ENCODE measurements around the gene TPRN. TPM values are rescaled to one million over a fixed set of nuclear protein-coding genes. Genes with fewer than 3 reads are reported as not detected.

TPRN gene
- total and polyA plus RNA-seq, 8 donors = 48.7 to 110 (median 67.2) TPM

GRCh38 chr9:137172901-137173795 is 27.4 kb downstream of the TPRN start:
- Histone ChIP-seq H3K4me1 (peaks cover 6 to 11% (median 7%) of the 10 kb centered on the region in 3 donors), H3K27ac (no peak overlapping the region), H3K36me3 (no peaks in the 10 kb centered on the region), H3K9me3 (no peaks in the 10 kb centered on the region), H3K27me3 (no peaks in the 10 kb centered on the region), H3K4me3 (no peak overlapping the region)
- TF ChIP-seq, protein P1, sequence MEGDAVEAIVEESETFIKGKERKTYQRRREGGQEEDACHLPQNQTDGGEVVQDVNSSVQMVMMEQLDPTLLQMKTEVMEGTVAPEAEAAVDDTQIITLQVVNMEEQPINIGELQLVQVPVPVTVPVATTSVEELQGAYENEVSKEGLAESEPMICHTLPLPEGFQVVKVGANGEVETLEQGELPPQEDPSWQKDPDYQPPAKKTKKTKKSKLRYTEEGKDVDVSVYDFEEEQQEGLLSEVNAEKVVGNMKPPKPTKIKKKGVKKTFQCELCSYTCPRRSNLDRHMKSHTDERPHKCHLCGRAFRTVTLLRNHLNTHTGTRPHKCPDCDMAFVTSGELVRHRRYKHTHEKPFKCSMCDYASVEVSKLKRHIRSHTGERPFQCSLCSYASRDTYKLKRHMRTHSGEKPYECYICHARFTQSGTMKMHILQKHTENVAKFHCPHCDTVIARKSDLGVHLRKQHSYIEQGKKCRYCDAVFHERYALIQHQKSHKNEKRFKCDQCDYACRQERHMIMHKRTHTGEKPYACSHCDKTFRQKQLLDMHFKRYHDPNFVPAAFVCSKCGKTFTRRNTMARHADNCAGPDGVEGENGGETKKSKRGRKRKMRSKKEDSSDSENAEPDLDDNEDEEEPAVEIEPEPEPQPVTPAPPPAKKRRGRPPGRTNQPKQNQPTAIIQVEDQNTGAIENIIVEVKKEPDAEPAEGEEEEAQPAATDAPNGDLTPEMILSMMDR (IDR thresholded peaks at IDR 0.05) = no peak
- FAIRE-seq (no peak), DNase-seq (no peak), ATAC-seq (no peak)
- 62 to 65% methylated on average over 21 of the region's 21 CpGs for WGBS, 2 donors
- intact Hi-C loops (cut with DNase I) = no loop called here

DNA sequence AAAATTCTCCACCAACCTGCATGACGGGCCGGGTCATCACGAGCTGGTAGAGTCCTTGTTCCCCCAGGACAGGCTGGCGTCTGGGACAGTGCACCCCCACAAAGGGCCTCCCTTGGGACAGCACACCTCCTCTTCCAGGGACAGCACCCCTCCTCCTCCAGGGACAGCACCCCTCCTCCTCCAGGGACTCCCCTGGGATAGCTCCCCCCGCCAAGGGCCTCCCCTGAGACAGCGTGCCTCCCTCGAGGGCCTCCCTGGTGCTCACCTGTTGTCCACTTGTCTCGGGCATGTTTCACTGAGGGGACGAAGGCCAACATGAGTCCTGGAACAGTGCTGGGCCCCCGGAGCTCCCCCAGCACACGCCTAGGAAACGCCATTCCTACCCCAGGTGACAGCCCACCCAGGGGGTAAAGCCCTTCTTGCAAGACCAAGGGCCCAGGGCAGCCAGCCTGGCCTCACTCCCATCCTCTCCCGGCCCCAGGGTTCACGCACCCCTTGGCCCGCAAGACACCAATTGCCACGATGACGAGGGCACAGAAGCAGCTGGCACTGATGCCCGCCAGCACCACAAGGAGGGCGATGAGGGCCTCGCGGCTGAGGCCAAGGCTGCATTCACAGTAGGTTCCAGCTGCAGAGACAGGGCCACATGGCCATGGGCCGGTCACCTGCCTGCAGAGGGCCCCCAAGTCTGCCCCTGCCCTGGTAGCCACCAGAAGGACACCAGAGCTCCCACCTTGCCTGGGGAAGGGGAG is 29.2 kb downstream of the TPRN start:
- DNase-seq (no peak), ATAC-seq (no peak), FAIRE-seq (no peak)
- 87 to 88% methylated on average over 22 of the region's 22 CpGs for WGBS, 2 donors
- intact Hi-C loops (cut with DNase I) = no loop called here
- Histone ChIP-seq H3K27me3 (no peaks in the 10 kb centered on the region), H3K4me1 (peaks cover 6 to 14% (median 13%) of the 10 kb centered on the region in 3 donors), H3K9me3 (no peaks in the 10 kb centered on the region), H3K27ac (no peak overlapping the region), H3K4me3 (no peak overlapping the region), H3K36me3 (no peaks in the 10 kb centered on the region)
- TF ChIP-seq, protein P1 (IDR thresholded peaks at IDR 0.05) = no peak

DNA sequence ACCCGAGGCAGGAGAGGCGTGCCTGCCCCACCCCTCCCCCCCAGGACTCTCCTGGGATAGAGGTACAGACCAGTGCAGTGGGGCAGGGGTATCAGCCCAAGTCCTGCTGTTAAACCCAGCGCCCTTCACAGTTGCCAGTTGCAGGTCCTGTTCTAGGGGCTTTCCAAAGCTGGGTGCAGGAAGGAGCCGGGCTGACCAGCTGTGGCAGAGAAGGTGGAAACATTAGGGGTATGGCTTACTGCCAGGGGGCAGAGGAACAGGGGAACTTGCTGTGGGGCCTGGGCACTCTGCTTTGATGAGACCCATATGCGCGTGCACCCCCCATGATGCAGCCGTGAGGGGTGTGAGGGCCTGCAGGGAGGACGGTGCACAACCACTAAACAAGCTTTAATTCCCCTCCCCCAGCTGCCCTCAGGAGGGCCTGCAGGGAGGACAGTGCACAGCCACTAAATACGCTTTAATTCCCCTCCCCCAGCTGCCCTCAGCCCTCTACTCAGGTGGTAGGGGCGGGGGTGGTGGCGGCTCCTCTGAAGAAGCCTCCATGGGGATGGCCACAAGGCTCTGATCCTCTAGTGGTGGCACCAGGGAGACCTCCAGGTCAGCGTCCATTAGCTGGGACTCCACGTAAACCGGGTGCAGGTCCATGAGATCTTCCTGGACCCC is 29.9 kb downstream of the TPRN start:
- no peak overlapping the region for H3K27ac ChIP-seq
- intact Hi-C loops (cut with DNase I) = no loop called here
- no peak for ATAC-seq
- H3K4me1 ChIP-seq = peaks cover 6 to 14% (median 13%) of the 10 kb centered on the region in 3 donors
- H3K4me3 ChIP-seq = no peak overlapping the region
- no peaks in the 10 kb centered on the region for H3K36me3 ChIP-seq
- no peak for FAIRE-seq
- TF ChIP-seq, protein P1 (IDR thresholded peaks at IDR 0.05) = no peak
- no peak for DNase-seq
- no peaks in the 10 kb centered on the region for H3K27me3 ChIP-seq
- WGBS, 2 donors = 75 to 78% methylated on average over 14 of the region's 14 CpGs
- H3K9me3 ChIP-seq = no peaks in the 10 kb centered on the region

GRCh38 chr9:137169896-137170358 is 30.6 kb downstream of the TPRN start, which contains the start of gene LRRC26:
TSS of gene LRRC26 (minus strand) at chr9:137170051. CDS start at chr9:137169943, 108 bp downstream.
- no peak within 1 kb of the TSS for H3K27ac ChIP-seq
- H3K27me3 ChIP-seq = no peaks in the 10 kb centered on the region
- no peaks in the 10 kb centered on the region for H3K36me3 ChIP-seq
- H3K9me3 ChIP-seq = no peaks in the 10 kb centered on the region
- ATAC-seq (peak in 3 of 4 donors; percentile 9 to 15 (median 12)), DNase-seq (no peak), FAIRE-seq (no peak)
- intact Hi-C loops (cut with DNase I) = no loop called here
- peak within 1 kb of the TSS; percentile 6 to 47 (median 31) for H3K4me3 ChIP-seq
- TF ChIP-seq, protein P1 (IDR thresholded peaks at IDR 0.05) = no peak
- H3K4me1 ChIP-seq = peaks cover 6 to 14% (median 13%) of the 10 kb centered on the region in 3 donors
- 12 to 18% methylated on average over 26 to 41 of the region's 41 CpGs for WGBS, 2 donors
